Sigmoid colon (tissue), 4 donors: ENCODE data around the gene TARBP2.

Experiments
- POLR2A ChIP-seq, 2 donors: fragments of 450-650 bp; IDR thresholded peaks; one replicate each; pipeline ENCODE4 v1.6.1; 2016; ENCODE audit warnings: antibody characterized with exemption in 2 of 2, mild to moderate bottlenecking in 2 of 2, moderate library complexity in 2 of 2
- POLR2AphosphoS5 ChIP-seq, 4 donors: sonication (generic); formaldehyde crosslinking; IDR thresholded peaks; one replicate each; pipeline ENCODE4 v1.6.1; 2017; ENCODE audit warnings: antibody characterized with exemption in 4 of 4
- TF ChIP-seq, protein P1 (sequence below), 4 experiments: fragments of 450-650 bp in 3 of 4; fragments of 200-600 bp in 1 of 4; IDR thresholded peaks; one replicate each; pipeline ENCODE4 v1.5.1; 2016 to 2019; ENCODE audit warnings: antibody characterized with exemption in 4 of 4, mild to moderate bottlenecking in 3 of 4, moderate library complexity in 2 of 4

DNA sequence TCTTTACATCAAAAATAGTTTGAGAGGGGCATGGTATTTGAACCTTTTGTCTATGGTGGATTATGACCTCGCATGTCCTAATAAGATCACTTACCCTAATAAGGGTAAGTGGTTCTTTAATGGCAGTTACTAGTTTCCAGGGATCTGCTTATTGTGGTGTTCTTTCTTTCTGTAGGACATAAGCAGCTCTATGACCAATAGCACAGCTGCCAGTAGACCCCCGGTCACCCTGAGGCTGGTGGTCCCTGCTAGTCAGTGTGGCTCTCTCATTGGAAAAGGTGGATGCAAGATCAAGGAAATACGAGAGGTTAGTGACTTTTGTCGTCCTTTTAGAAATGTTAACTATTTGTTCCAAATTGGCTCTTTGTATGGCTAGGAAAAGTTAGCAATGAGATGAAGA lies 42.0 kb upstream of the TARBP2 start:
- TF ChIP-seq POLR2AphosphoS5 (IDR thresholded peaks at IDR 0.05) (no peak), POLR2A (IDR thresholded peaks at IDR 0.05) (no peak)
- TF ChIP-seq, protein P1, sequence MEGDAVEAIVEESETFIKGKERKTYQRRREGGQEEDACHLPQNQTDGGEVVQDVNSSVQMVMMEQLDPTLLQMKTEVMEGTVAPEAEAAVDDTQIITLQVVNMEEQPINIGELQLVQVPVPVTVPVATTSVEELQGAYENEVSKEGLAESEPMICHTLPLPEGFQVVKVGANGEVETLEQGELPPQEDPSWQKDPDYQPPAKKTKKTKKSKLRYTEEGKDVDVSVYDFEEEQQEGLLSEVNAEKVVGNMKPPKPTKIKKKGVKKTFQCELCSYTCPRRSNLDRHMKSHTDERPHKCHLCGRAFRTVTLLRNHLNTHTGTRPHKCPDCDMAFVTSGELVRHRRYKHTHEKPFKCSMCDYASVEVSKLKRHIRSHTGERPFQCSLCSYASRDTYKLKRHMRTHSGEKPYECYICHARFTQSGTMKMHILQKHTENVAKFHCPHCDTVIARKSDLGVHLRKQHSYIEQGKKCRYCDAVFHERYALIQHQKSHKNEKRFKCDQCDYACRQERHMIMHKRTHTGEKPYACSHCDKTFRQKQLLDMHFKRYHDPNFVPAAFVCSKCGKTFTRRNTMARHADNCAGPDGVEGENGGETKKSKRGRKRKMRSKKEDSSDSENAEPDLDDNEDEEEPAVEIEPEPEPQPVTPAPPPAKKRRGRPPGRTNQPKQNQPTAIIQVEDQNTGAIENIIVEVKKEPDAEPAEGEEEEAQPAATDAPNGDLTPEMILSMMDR (IDR thresholded peaks at IDR 0.05), result no peak
